B cell (primary cell): ENCODE results near the gene NTHL1. TPM values are rescaled to one million over a fixed set of nuclear protein-coding genes. Genes with fewer than 3 reads are reported as not detected.

Experiments used
- ATAC-seq: fragments of 200-7000 bp; cut with Tn5 transposase; one replicate; pipeline ENCODE4 v1.10.0; 2021; ENCODE audit warnings: low read depth, mild to moderate bottlenecking, moderate number of reproducible peaks, moderate library complexity
- CTCF ChIA-PET: fragments of 350-600 bp; sonication (Branson Sonifier 250); formaldehyde crosslinking; loops from one replicate; lab custom pipeline; 2021; ENCODE audit warnings: antibody characterized with exemption, inconsistent platforms; lab: Charles Lee
- POLR2A ChIA-PET: fragments of 350-600 bp; sonication (Branson Sonifier 250); formaldehyde crosslinking; loops from one replicate; lab custom pipeline; 2021; ENCODE audit warnings: antibody characterized with exemption; lab: Charles Lee
- DNase-seq: peaks from one replicate; pipeline ENCODE4 v3.0.0; 2013
- H2AFZ ChIP-seq: 2 replicates; pipeline ENCODE4 v1.6.1; 2012; ENCODE audit warnings: mild to moderate bottlenecking, low read depth, low read length; ENCODE audit not compliant: insufficient read depth, poor library complexity, severe bottlenecking
- H3K27ac ChIP-seq, 2 donors: 1 replicate in 1 of 2; 2 replicates in 1 of 2; pipeline ENCODE4 v1.5.1; 2012 to 2013; ENCODE audit warnings: low read length in 2 of 2, mild to moderate bottlenecking in 2 of 2, moderate library complexity in 1 of 2
- H3K27me3 ChIP-seq, 4 experiments: fragments of 200-600 bp in 1 of 4; sonication (generic) in 1 of 4; replicated peaks in 1 of 4; 1 replicate in 2 of 4; 2 replicates in 2 of 4; pipeline versions ENCODE4 v1.6.1 to v1.7.0; 2013 to 2016; ENCODE audit warnings: low read length in 3 of 4, mild to moderate bottlenecking in 2 of 4, mixed read lengths in 1 of 4, moderate library complexity in 1 of 4; ENCODE audit not compliant: insufficient read depth in 4 of 4, control insufficient read depth in 3 of 4; ENCODE audit errors: control extremely low read depth in 1 of 4
- H3K36me3 ChIP-seq, 2 experiments: replicated peaks in 1 of 2; 1 replicate in 1 of 2; 2 replicates in 1 of 2; pipeline versions ENCODE4 v1.6.1 to v1.7.1; 2013; ENCODE audit warnings: low read length in 1 of 2; ENCODE audit not compliant: insufficient read depth in 2 of 2, control insufficient read depth in 1 of 2; ENCODE audit errors: control extremely low read depth in 1 of 2, extremely low read depth in 1 of 2
- H3K4me1 ChIP-seq, 2 donors: fragments of 200-600 bp in 1 of 2; sonication (generic) in 1 of 2; 1 replicate in 1 of 2; 2 replicates in 1 of 2; pipeline versions ENCODE4 v1.5.1 to v1.6.1; 2013 to 2017; ENCODE audit warnings: low read length in 2 of 2; ENCODE audit not compliant: control insufficient read depth in 2 of 2, insufficient read depth in 2 of 2
- H3K4me2 ChIP-seq: replicated peaks from 2 replicates; pipeline ENCODE3; 2012; ENCODE audit warnings: mild to moderate bottlenecking, low read depth, low read length; ENCODE audit not compliant: poor library complexity, severe bottlenecking
- H3K4me3 ChIP-seq, 5 experiments: fragments of 200-600 bp in 1 of 5; sonication (generic) in 1 of 5; 1 replicate in 3 of 5; 2 replicates in 2 of 5; pipeline versions ENCODE4 v1.5.1 to v1.7.0; 2011 to 2016; ENCODE audit warnings: low read length in 4 of 5, mild to moderate bottlenecking in 4 of 5, low read depth in 2 of 5, control low read depth in 1 of 5, moderate library complexity in 1 of 5; ENCODE audit not compliant: insufficient read depth in 1 of 5; ENCODE audit errors: control extremely low read depth in 1 of 5, extremely low read depth in 1 of 5
- H3K79me2 ChIP-seq: fragments of 200-600 bp; sonication (generic); one replicate; pipeline ENCODE4 v1.6.0; 2016; ENCODE audit warnings: low read length; ENCODE audit not compliant: control insufficient read depth, insufficient read depth
- H3K9ac ChIP-seq: fragments of 200-600 bp; sonication (generic); 2 replicates; pipeline ENCODE4 v1.6.1; 2017; ENCODE audit warnings: mild to moderate bottlenecking, low read length, moderate library complexity
- H3K9me3 ChIP-seq, 3 donors: one replicate each; pipeline versions ENCODE4 v1.6.1 to v1.7.1; 2013; ENCODE audit warnings: low read length in 2 of 3; ENCODE audit not compliant: control insufficient read depth in 2 of 3, insufficient read depth in 1 of 3; ENCODE audit errors: control extremely low read depth in 1 of 3
- H4K20me1 ChIP-seq: 2 replicates; pipeline ENCODE4 v1.6.0; 2012; ENCODE audit warnings: mild to moderate bottlenecking, low read length; ENCODE audit not compliant: insufficient read depth, control insufficient read depth, poor library complexity, severe bottlenecking
- H3K27ac Mint-ChIP-seq: one replicate; pipeline ENCODE4 v1.8.0; 2021; ENCODE audit warnings: mixed read lengths
- H3K27me3 Mint-ChIP-seq: one replicate; pipeline ENCODE4 v1.8.0; 2021; ENCODE audit warnings: mixed read lengths
- H3K4me1 Mint-ChIP-seq: one replicate; pipeline ENCODE4 v1.8.0; 2021; ENCODE audit warnings: mixed read lengths
- H3K4me3 Mint-ChIP-seq: one replicate; pipeline ENCODE4 v1.8.0; 2021; ENCODE audit warnings: mixed read lengths
- H3K9me3 Mint-ChIP-seq: one replicate; pipeline ENCODE4 v1.8.0; 2022; ENCODE audit warnings: mixed read lengths; ENCODE audit not compliant: insufficient read depth
- CTCF ChIP-seq: fragments of 200-600 bp; IDR thresholded peaks from one replicate; pipeline ENCODE4 v1.8.0; 2022; ENCODE audit warnings: antibody characterized with exemption, mild to moderate bottlenecking
- EZH2 ChIP-seq: IDR thresholded peaks from 2 replicates; pipeline ENCODE4 v1.6.1; 2012; ENCODE audit warnings: borderline replicate concordance, low read depth, mild to moderate bottlenecking, moderate library complexity, low read length; ENCODE audit not compliant: insufficient read depth, poor library complexity, severe bottlenecking
- WGBS: methylation state at CpG from one replicate; pipeline ENCODE4 v1.1.5; 2013; ENCODE audit warnings: missing lambda C conversion rate; ENCODE audit not compliant: insufficient coverage; 5-methylcytosine and 5-hydroxymethylcytosine counted together
- intact Hi-C: fragments of 100-400 bp; cut with micrococcal nuclease; formaldehyde crosslinking; loops from one replicate; pipeline ENCODE4 v1.10.0; 2022
- polyA plus RNA-seq: library from polyadenylated mRNA; depleted of rRNA; stranded (reverse); fragments of >200 nt; gene quantifications from 2 replicates; pipeline ENCODE4 v1.2.3, GENCODE V29; 2012
- total RNA-seq, 2 donors: library from RNA; stranded (reverse); fragments of 120-200 nt in 1 of 2; gene quantifications; 1 replicate in 1 of 2; 2 replicates in 1 of 2; pipeline versions ENCODE4 v1.2.3 to v1.2.4, GENCODE V29; 2013 to 2022

The NTHL1 gene
- total and polyA plus RNA-seq, 2 donors (not counting 1 experiment from before 2014, with no cell fraction given), result 17.5 to 27.6 TPM

- H3K79me2 ChIP-seq, result no peaks in the 10 kb centered on the region
- Mint-ChIP-seq H3K4me1 (peaks cover 18% of the 10 kb centered on the region), H3K27ac (peak overlapping the region; percentile 53), H3K9me3 (no peaks in the 10 kb centered on the region), H3K4me3 (peak overlapping the region; percentile 85), H3K27me3 (peaks cover 13% of the 10 kb centered on the region)
- WGBS, result 9% methylated on average over 73 of the region's 76 CpGs
- TF ChIP-seq CTCF, result no peak
- no peak for TF ChIP-seq EZH2
- H3K4me3 ChIP-seq, result peak overlapping the region in 3 of 5 experiments; percentile 37 to 48 (median 44)
- DNase-seq (peak; percentile 60), ATAC-seq (no peak)
- H3K4me1 ChIP-seq, result peaks cover 24 to 26% of the 10 kb centered on the region in 2 donors
- intact Hi-C loops, result loop anchor here (10.0 kb wide), 2 partner anchors 227 to 477 kb away; partner anchors contain the start of gene ECI1
- peaks cover 0 to 40% (median 16%) of the 10 kb centered on the region in 4 experiments for H3K27me3 ChIP-seq
- H3K4me2 ChIP-seq, result peak overlapping the region; percentile 94
- no peaks in the 10 kb centered on the region for H4K20me1 ChIP-seq
- peak overlapping the region; percentile 52 for H3K9ac ChIP-seq
- peaks cover 0 to 12% (median 0%) of the 10 kb centered on the region in 3 donors for H3K9me3 ChIP-seq
- H3K36me3 ChIP-seq, result no peaks in the 10 kb centered on the region
- H2AFZ ChIP-seq, result peak overlapping the region; percentile 69
- ChIA-PET POLR2A (interaction anchor here (0.6 kb wide), 2 partner anchors 415 to 721 kb away, joined by 4 to 6 read pairs; partner anchors contain the start of genes CRAMP1 and IFT140), CTCF (interaction anchor here (0.9 to 2.2 kb wide), 5 partner anchors 11 to 128 kb away, joined by 3 to 9 read pairs (median 6); partner anchors contain the start of genes NTHL1, TRAF7 and TSC2)
- no peak overlapping the region for H3K27ac ChIP-seq
These were observed 20.3 kb downstream of the NTHL1 start for GRCh38 chr16:2027024-2028010.
